Activated CD4-positive, alpha-beta memory T cell treated with anti-CD3 and anti-CD28 coated beads, Interleukin-2, amount 10 ng/mL, durations not matched to agents 7 days and 5 days (primary cell): ENCODE data around the gene CIBAR2. TPM values are rescaled to one million over a fixed set of nuclear protein-coding genes. Genes with fewer than 3 reads are reported as not detected.
"Not testable (repeated sequence)": the region's sequence is repeated elsewhere in the genome, so short reads cannot be mapped to it uniquely, and the experiment has no call there.

Experiments
- CTCF ChIA-PET: fragments of 350-600 bp; sonication (Branson Sonifier 250); formaldehyde crosslinking; loops from one replicate; lab custom pipeline; 2021; ENCODE audit warnings: antibody characterized with exemption, inconsistent platforms; lab: Charles Lee
- POLR2A ChIA-PET: fragments of 350-600 bp; sonication (Branson Sonifier 250); formaldehyde crosslinking; loops from one replicate; lab custom pipeline; 2021; ENCODE audit warnings: antibody characterized with exemption; lab: Charles Lee
- DNase-seq: peaks from one replicate; pipeline ENCODE4 v3.0.0-alpha.2; 2020
- H3K27ac Mint-ChIP-seq: one replicate; pipeline ENCODE4 v1.8.0; 2021; ENCODE audit warnings: mild to moderate bottlenecking, mixed read lengths
- H3K27me3 Mint-ChIP-seq: one replicate; pipeline ENCODE4 v1.8.0; 2021; ENCODE audit warnings: mixed read lengths
- H3K36me3 Mint-ChIP-seq: one replicate; pipeline ENCODE4 v1.8.0; 2021; ENCODE audit warnings: low read depth, mixed read lengths
- H3K4me1 Mint-ChIP-seq: one replicate; pipeline ENCODE4 v1.8.0; 2021; ENCODE audit warnings: mixed read lengths
- H3K4me3 Mint-ChIP-seq: one replicate; pipeline ENCODE4 v1.8.0; 2021; ENCODE audit warnings: mild to moderate bottlenecking, mixed read lengths
- H3K9me3 Mint-ChIP-seq: one replicate; pipeline ENCODE4 v1.8.0; 2021; ENCODE audit warnings: mixed read lengths
- total RNA-seq, 2 experiments: library from RNA; stranded (reverse); gene quantifications; one replicate each; pipeline ENCODE4 v1.2.3, GENCODE V29; 2021

CIBAR2 gene
- total RNA-seq, 2 experiments from 2014 or later, result not detected

GRCh38 chr16:85129876-85130704 is 17.8 kb upstream of the CIBAR2 start:
- ChIA-PET CTCF (no interaction called here), POLR2A (no interaction called here)
- no peaks in the 10 kb centered on the region for H3K9me3 Mint-ChIP-seq
- no peak for DNase-seq
- no peak overlapping the region for H3K27ac Mint-ChIP-seq
- peaks cover 3% of the 10 kb centered on the region for H3K4me1 Mint-ChIP-seq
- H3K36me3 Mint-ChIP-seq, result no peaks in the 10 kb centered on the region
- no peaks in the 10 kb centered on the region for H3K27me3 Mint-ChIP-seq
- H3K4me3 Mint-ChIP-seq, result no peak overlapping the region

DNA sequence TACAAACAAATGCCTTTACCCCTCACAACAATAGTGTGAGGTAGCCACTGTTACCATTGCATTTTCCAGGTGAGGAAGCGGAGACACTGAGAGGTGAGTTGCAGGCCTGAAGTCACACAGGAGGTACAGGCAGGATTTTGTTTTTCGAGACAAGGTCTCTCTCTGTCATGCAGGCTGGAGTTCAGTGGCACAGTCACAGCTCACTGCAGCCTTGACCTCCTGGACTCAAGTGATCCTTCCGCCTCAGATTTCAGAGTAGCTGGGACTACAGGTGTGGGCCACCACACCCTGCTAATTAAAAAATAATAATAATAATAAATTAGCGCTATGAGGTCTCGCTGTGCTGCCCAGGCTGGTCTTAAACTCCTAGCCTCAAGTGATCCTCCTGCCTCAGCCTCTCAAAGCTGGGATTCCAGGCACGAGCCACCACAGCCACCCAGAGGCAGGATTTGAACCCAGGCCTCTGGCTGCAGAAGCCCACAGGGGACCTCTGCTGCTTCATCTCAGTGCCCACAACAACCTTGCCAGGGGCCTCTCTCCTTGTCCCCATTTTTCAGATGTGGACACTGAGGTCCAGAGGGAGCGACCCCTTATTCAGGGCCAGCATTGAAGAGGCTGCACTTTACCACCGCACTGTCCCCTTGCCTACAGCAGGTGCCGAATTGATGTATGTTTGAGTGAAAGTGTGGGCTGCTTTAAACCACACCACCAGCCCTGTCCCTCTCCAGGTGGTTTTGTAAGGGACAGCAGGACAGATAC is 16.0 kb upstream of the CIBAR2 start:
- ChIA-PET POLR2A (no interaction called here), CTCF (no interaction called here)
- no peak overlapping the region for H3K4me3 Mint-ChIP-seq
- no peaks in the 10 kb centered on the region for H3K4me1 Mint-ChIP-seq
- no peaks in the 10 kb centered on the region for H3K9me3 Mint-ChIP-seq
- peaks cover 2% of the 10 kb centered on the region for H3K27me3 Mint-ChIP-seq
- H3K36me3 Mint-ChIP-seq, result no peaks in the 10 kb centered on the region
- DNase-seq, result no peak
- no peak overlapping the region for H3K27ac Mint-ChIP-seq

DNA sequence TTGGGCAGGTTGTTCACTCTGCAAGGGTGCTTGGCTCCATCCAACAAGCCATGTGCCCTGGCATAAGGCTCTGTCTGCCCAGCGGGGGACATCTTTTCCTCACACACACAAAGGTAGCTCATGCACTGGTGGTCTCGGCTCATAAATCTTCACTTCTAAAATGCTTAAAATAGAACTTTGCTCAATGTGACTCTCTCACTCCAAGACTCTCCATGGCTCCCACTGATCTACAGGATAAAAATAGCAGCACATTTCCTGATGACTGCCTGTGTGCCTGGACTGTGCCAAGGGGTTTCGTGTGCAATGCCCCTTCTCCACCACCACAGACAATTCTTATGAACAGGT is 15.1 kb upstream of the CIBAR2 start:
- CTCF ChIA-PET, result no interaction called here
- H3K9me3 Mint-ChIP-seq, result no peaks in the 10 kb centered on the region
- H3K4me1 Mint-ChIP-seq, result no peaks in the 10 kb centered on the region
- H3K27ac Mint-ChIP-seq, result no peak overlapping the region
- peaks cover 2% of the 10 kb centered on the region for H3K27me3 Mint-ChIP-seq
- no peaks in the 10 kb centered on the region for H3K36me3 Mint-ChIP-seq
- POLR2A ChIA-PET, result no interaction called here
- no peak overlapping the region for H3K4me3 Mint-ChIP-seq
- DNase-seq, result no peak

GRCh38 chr16:85126705-85127378 is 14.6 kb upstream of the CIBAR2 start:
- Mint-ChIP-seq H3K36me3 (no peaks in the 10 kb centered on the region), H3K27me3 (peaks cover 2% of the 10 kb centered on the region), H3K4me1 (no peaks in the 10 kb centered on the region), H3K9me3 (no peaks in the 10 kb centered on the region), H3K4me3 (no peak overlapping the region), H3K27ac (no peak overlapping the region)
- ChIA-PET POLR2A (no interaction called here), CTCF (interaction anchor here (1.4 kb wide), 1 partner anchor 12 kb away, joined by 4 read pairs; no protein-coding TSS in a partner anchor)
- DNase-seq, result no peak

- POLR2A ChIA-PET, result no interaction called here
Measured at GRCh38 chr16:85126394-85126704, 14.1 kb upstream of the CIBAR2 start.

DNA sequence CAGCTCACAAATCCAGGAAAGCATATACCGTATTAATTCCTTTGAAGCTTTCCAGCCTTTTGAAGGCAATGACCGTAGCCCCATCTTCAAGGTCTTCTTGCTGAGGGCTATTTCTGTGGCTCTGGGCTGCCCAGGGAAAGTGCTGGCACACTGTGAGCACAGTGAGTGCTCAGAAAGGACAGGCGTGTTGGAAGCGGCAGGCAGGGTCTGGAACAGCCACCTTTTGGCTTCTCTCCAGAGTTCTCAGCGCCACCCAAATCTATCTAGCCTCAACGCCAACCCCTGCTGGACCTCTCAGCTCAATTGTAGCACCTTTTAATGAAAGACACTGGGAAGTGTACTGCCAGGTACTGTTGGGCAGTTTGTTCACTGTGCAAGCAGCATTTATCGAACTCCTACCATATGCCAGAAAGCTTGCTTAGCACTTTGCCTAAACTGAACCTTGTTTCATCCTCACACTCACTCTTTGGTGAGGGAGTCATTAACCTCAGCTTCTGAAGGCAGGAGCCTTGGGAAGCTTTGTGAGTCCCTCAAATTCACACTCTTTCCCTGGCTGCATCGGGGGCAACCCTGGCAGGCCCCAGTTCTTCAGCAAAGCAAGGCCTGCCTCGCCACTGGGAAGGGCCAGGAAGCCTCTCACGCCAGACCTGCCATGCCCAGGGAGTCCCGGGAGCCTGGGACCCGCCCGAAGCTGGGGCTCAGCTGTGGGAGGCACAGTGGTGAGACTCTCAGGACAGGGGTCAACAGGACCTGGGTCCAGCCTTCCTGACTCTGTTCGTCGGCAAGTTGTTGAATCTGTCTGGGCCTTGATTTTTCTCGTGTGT is 13.5 kb upstream of the CIBAR2 start:
- no peaks in the 10 kb centered on the region for H3K4me1 Mint-ChIP-seq
- no peaks in the 10 kb centered on the region for H3K36me3 Mint-ChIP-seq
- CTCF ChIA-PET, result interaction anchor here (1.2 to 1.4 kb wide), 2 partner anchors 11 to 13 kb away, joined by 3 to 4 read pairs; partner anchors contain the start of gene CIBAR2
- no peak overlapping the region for H3K27ac Mint-ChIP-seq
- no peaks in the 10 kb centered on the region for H3K9me3 Mint-ChIP-seq
- POLR2A ChIA-PET, result no interaction called here
- H3K27me3 Mint-ChIP-seq, result peaks cover 2% of the 10 kb centered on the region
- no peak for DNase-seq
- H3K4me3 Mint-ChIP-seq, result no peak overlapping the region

More at GRCh38 chr16:85126394-85126704, 14.1 kb upstream of the CIBAR2 start:
- peaks cover 2% of the 10 kb centered on the region for H3K27me3 Mint-ChIP-seq
- H3K9me3 Mint-ChIP-seq, result no peaks in the 10 kb centered on the region
- CTCF ChIA-PET, result interaction anchor here (1.4 kb wide), 1 partner anchor 11 kb away, joined by 4 read pairs; no protein-coding TSS in a partner anchor
- no peak overlapping the region for H3K27ac Mint-ChIP-seq
- DNase-seq, result no peak
- no peak overlapping the region for H3K4me3 Mint-ChIP-seq
- no peaks in the 10 kb centered on the region for H3K36me3 Mint-ChIP-seq
- H3K4me1 Mint-ChIP-seq, result no peaks in the 10 kb centered on the region

- H3K4me3 Mint-ChIP-seq, result no peak overlapping the region
- ChIA-PET CTCF (interaction anchor here (1.2 kb wide), 1 partner anchor 12 kb away, joined by 3 read pairs; the partner anchor contains the start of gene CIBAR2), POLR2A (no interaction called here)
- H3K36me3 Mint-ChIP-seq, result no peaks in the 10 kb centered on the region
- H3K9me3 Mint-ChIP-seq, result no peaks in the 10 kb centered on the region
- H3K27ac Mint-ChIP-seq, result no peak overlapping the region
- no peak for DNase-seq
- peaks cover 2% of the 10 kb centered on the region for H3K27me3 Mint-ChIP-seq
- H3K4me1 Mint-ChIP-seq, result no peaks in the 10 kb centered on the region
Measured at GRCh38 chr16:85124636-85125346, 12.5 kb upstream of the CIBAR2 start.

DNA sequence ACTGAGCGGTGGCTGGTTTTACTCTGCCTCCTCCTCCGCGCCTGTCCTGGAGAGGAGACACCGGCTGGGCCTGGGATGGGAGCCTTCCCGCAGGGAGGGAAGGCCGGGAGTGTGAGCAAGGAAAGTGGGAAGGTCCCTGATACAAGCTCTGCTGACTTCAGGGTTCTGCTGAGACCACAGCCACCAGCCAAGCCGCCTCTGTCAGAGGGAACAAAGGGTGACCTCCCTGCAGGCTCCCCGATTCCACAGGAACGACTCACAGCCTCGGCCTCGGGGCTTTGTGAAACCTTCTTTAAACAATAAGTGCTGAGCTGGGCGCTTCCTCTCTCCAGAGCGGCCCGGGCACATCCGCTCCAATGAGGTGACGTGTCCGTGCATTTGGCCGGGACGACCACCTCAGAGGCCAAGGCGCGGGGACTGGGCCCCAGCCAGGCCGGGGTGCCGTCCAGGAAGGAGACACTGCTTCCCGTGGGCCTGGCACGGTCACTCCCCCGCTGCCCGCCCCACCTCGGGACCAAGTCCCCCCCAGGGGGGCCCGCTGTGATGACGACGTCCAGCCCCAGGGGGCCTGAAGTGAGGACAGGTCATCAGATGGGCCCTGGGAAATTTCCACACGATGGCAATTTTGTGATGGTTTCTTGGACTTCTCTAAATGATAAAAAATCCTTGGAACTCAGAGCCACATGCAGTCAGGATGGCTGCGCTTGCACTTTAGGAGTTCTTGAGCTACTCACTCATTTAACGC is 11.8 kb upstream of the CIBAR2 start:
- no peak for DNase-seq
- ChIA-PET POLR2A (no interaction called here), CTCF (interaction anchor here (1.2 to 1.4 kb wide), 2 partner anchors 9 to 12 kb away, joined by 3 to 5 read pairs; partner anchors contain the start of gene CIBAR2)
- no peaks in the 10 kb centered on the region for H3K9me3 Mint-ChIP-seq
- no peaks in the 10 kb centered on the region for H3K36me3 Mint-ChIP-seq
- peaks cover 2% of the 10 kb centered on the region for H3K27me3 Mint-ChIP-seq
- H3K27ac Mint-ChIP-seq, result no peak overlapping the region
- no peaks in the 10 kb centered on the region for H3K4me1 Mint-ChIP-seq
- no peak overlapping the region for H3K4me3 Mint-ChIP-seq

GRCh38 chr16:85123441-85123840 is 11.2 kb upstream of the CIBAR2 start:
- POLR2A ChIA-PET, H3K9me3 Mint-ChIP-seq, H3K4me3 Mint-ChIP-seq, H3K27me3 Mint-ChIP-seq, H3K27ac Mint-ChIP-seq, H3K36me3 Mint-ChIP-seq, DNase-seq, H3K4me1 Mint-ChIP-seq: not testable (repeated sequence)
- CTCF ChIA-PET, result interaction anchor here (0.7 to 1.4 kb wide), 3 partner anchors 9 to 724 kb away, joined by 3 to 5 read pairs (median 4); no protein-coding TSS in a partner anchor

DNA sequence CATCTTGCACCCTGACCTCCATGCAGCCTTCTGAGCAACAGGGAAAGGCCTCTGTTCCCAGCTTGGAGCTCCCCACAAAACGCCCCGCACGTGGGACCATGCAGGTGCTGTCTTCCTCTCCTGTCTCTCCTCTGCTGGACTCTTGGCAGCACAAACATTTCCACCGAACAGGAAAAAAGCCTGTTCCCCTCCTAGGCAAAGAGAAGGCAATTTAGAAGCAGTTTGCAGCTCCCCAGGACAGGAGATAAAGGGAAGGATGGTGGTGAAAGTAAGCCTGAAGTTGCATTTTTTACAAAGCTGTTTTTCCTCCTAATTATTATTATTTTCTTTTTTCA is 7.7 kb upstream of the CIBAR2 start:
- DNase-seq, result no peak
- ChIA-PET POLR2A (no interaction called here), CTCF (interaction anchor here (0.6 to 0.9 kb wide), 2 partner anchors 84 to 180 kb away, joined by 3 to 4 read pairs; no protein-coding TSS in a partner anchor)
- Mint-ChIP-seq H3K4me3 (no peak overlapping the region), H3K9me3 (no peaks in the 10 kb centered on the region), H3K4me1 (peaks cover 6% of the 10 kb centered on the region), H3K27me3 (peaks cover 2% of the 10 kb centered on the region), H3K36me3 (no peaks in the 10 kb centered on the region), H3K27ac (no peak overlapping the region)

- ChIA-PET CTCF (interaction anchor here (0.7 kb wide), 1 partner anchor 240 kb away, joined by 3 read pairs; no protein-coding TSS in a partner anchor), POLR2A (no interaction called here)
- no peak overlapping the region for H3K27ac Mint-ChIP-seq
- no peaks in the 10 kb centered on the region for H3K27me3 Mint-ChIP-seq
- no peak overlapping the region for H3K4me3 Mint-ChIP-seq
- no peak for DNase-seq
- no peaks in the 10 kb centered on the region for H3K36me3 Mint-ChIP-seq
- no peaks in the 10 kb centered on the region for H3K9me3 Mint-ChIP-seq
- peaks cover 10% of the 10 kb centered on the region for H3K4me1 Mint-ChIP-seq
Measured at GRCh38 chr16:85117418-85117817, 5.1 kb upstream of the CIBAR2 start.
